ENCODE measurements around the gene SDHA. TPM values are rescaled to one million over a fixed set of nuclear protein-coding genes. Genes with fewer than 3 reads are reported as not detected.
"Not testable (repeated sequence)": the region's sequence is repeated elsewhere in the genome, so short reads cannot be mapped to it uniquely, and the experiment has no call there.

SDHA gene
- total RNA-seq, 3 donors from 2014 or later = 71.1 to 80.6 (median 79.5) TPM

DNA sequence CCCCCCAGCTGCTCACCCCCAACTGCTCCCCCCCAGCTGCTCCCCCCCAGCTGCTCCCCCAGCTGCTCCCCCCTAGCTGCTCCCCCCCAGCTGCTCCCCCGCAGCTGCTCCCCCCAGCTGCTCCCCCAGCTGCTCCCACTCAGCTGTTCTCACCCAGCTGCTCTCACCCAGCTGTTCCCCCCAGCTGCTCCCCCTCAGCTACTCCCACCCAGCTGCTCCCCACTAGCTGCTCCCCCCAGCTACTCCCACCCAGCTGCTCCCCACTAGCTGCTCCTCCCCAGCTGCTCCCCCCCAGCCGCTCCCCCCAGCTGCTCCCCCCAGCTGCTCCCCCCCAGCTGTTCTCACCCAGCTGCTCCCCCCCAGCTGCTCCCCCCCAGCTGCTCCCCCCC lies 80.6 kb downstream of the SDHA start:
- H3K4me1 ChIP-seq = no peaks in the 10 kb centered on the region
- intact Hi-C loops (cut with DNase I; ENCODE audit: low total_unique reads) = no loop called here
- H3K36me3 ChIP-seq = no peaks in the 10 kb centered on the region
- H3K27me3 ChIP-seq = no peaks in the 10 kb centered on the region
- no peak overlapping the region for H3K4me3 ChIP-seq
- TF ChIP-seq POLR2A (IDR thresholded peaks at IDR 0.05) (no peak), POLR2AphosphoS5 (IDR thresholded peaks at IDR 0.05) (no peak)
- TF ChIP-seq, protein P1, sequence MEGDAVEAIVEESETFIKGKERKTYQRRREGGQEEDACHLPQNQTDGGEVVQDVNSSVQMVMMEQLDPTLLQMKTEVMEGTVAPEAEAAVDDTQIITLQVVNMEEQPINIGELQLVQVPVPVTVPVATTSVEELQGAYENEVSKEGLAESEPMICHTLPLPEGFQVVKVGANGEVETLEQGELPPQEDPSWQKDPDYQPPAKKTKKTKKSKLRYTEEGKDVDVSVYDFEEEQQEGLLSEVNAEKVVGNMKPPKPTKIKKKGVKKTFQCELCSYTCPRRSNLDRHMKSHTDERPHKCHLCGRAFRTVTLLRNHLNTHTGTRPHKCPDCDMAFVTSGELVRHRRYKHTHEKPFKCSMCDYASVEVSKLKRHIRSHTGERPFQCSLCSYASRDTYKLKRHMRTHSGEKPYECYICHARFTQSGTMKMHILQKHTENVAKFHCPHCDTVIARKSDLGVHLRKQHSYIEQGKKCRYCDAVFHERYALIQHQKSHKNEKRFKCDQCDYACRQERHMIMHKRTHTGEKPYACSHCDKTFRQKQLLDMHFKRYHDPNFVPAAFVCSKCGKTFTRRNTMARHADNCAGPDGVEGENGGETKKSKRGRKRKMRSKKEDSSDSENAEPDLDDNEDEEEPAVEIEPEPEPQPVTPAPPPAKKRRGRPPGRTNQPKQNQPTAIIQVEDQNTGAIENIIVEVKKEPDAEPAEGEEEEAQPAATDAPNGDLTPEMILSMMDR (IDR thresholded peaks at IDR 0.05) = no peak
- no peaks in the 10 kb centered on the region for H3K9me3 ChIP-seq
- no peak for DNase-seq (ENCODE audit: low spot score in 2 of 2)
- H3K27ac ChIP-seq = no peak overlapping the region

DNA sequence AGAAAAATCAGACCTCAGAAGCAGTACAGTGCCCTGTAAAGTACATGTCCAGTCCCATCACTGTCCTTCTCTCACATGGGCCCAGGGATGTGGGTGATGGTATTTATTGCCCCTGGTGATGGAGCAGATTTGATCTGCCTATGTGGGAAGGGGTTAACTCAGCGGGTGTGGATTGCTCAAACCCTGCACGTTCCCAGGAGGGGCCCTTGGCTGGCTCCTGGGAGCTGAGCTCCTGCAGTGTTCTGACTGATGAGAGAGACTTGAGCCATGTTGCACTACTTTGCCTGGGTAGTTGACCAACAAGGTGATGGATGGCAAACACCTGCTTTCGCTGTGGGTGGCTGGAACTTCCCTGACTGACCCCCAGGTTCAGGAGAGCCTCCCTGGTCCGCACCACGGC lies 81.8 kb downstream of the SDHA start:
- H3K27me3 ChIP-seq; H3K36me3 ChIP-seq; DNase-seq (ENCODE audit: low spot score in 2 of 2); H3K4me1 ChIP-seq; H3K4me3 ChIP-seq; intact Hi-C loops (cut with DNase I; ENCODE audit: low total_unique reads); H3K27ac ChIP-seq; H3K9me3 ChIP-seq: not testable (repeated sequence)

DNA sequence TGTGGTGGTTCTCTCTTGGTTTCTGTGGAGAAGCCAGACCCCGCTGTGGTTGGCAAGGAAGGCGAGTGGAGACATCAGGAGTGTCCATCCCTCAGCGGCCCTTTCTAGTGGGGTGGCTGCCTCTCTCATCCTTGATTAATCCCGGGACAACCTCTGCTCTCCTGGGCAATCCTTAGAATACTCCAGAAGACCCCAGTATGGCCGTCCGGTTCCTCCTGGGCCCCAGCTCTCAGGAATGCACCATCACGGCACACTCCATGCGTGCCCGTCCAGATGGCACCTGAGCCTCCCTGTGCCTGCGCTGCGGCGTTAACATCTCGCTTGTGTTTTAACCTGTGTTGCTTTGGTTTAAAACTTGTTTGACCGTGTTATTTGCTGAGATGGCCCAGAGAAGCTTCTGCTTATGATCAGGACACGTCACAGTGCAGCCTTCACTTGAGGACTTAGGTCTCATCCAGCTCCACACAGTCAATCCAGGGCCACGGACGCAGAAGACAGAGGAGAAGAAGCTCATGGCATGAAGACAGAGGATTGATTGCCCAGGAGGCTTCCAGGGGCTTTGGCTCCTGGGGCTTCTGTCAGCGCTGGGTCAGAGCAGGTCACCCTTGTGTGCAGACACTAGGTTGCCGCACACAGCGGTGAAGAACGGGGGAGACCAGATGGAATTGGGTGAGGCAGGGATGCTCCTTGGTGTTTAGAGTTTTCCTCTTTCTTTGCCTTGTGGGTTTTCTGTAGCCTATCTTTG lies 82.7 kb downstream of the SDHA start:
- H3K4me3 ChIP-seq; intact Hi-C loops (cut with DNase I; ENCODE audit: low total_unique reads); H3K27me3 ChIP-seq; H3K9me3 ChIP-seq; H3K36me3 ChIP-seq; H3K27ac ChIP-seq; H3K4me1 ChIP-seq; DNase-seq (ENCODE audit: low spot score in 2 of 2): not testable (repeated sequence)

DNA sequence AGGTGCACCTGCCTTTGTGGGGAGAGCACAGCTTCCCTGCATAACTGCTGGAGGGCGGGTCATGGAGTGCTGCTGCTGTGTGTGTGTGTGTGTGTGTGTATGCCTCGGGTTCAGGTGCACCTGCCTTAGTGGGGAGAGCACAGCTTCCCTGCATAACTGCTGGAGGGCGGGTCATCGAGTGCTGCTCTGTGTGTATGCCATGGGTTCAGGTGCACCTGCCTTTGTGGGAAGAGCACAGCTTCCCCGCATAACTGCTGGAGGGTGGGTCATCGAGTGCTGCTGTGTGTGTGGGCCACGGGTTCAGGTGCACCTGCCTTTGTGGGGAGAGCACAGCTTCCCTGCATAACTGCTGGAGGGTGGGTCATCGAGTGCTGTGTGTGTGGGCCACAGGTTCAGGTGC lies 84.3 kb downstream of the SDHA start:
- H3K36me3 ChIP-seq; H3K27ac ChIP-seq; H3K4me1 ChIP-seq; H3K27me3 ChIP-seq; DNase-seq (ENCODE audit: low spot score in 2 of 2); H3K4me3 ChIP-seq; intact Hi-C loops (cut with DNase I; ENCODE audit: low total_unique reads); H3K9me3 ChIP-seq: not testable (repeated sequence)

DNA sequence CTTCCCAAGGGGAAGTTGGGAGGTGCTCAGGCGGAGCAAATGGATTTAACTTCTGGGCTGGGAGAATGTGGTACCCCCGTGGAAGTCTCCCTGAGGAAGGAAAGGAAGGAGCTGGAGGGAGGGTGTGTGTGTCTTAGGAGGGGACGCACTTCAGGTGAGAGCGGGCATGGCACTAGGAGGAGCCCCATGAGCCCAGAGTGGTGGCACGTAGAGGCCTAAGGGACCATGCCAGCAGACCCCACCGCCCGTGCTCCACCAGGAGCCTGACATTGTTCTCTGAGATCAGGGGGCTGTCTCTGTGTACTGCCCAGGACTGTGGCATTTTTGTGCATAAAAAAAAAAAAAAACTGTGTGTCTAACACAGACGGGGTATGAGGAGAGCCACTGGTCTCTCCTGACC lies 84.8 kb downstream of the SDHA start:
- no peak for DNase-seq (ENCODE audit: low spot score in 2 of 2)

DNA sequence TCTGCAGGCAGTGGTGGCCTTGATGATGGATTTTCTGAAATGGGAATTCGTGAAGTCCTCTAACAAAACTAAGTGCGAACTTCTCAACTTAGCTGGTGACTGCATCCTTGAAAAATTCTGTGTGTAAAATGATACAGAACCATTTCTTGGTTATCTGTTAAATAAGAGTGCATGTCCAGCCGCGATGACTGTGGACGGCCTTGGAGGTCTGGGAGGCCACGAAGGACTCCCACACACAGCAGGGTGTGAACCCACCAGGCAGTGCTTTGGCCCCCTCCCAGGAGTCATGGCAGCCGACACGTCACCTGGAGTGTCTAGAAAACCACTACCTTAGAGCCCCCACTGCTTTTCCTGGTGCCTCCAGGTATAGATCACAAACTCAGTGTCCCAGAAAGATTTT lies 85.6 kb downstream of the SDHA start:
- H3K4me1 ChIP-seq; H3K9me3 ChIP-seq; intact Hi-C loops (cut with DNase I; ENCODE audit: low total_unique reads); H3K4me3 ChIP-seq; DNase-seq (ENCODE audit: low spot score in 2 of 2); H3K27me3 ChIP-seq; H3K27ac ChIP-seq; H3K36me3 ChIP-seq: not testable (repeated sequence)

More for the DNA sequence above, 84.8 kb downstream of the SDHA start:
- no peaks in the 10 kb centered on the region for H3K36me3 ChIP-seq
- H3K4me3 ChIP-seq = no peak overlapping the region
- no peak overlapping the region for H3K27ac ChIP-seq
- no peaks in the 10 kb centered on the region for H3K9me3 ChIP-seq
- H3K27me3 ChIP-seq = no peaks in the 10 kb centered on the region
- H3K4me1 ChIP-seq = no peaks in the 10 kb centered on the region
- no peak for TF ChIP-seq POLR2A (IDR thresholded peaks at IDR 0.05)
- no peak for TF ChIP-seq POLR2AphosphoS5 (IDR thresholded peaks at IDR 0.05)
- TF ChIP-seq, protein P1 (IDR thresholded peaks at IDR 0.05) = no peak
- intact Hi-C loops (cut with DNase I; ENCODE audit: low total_unique reads) = no loop called here

DNA sequence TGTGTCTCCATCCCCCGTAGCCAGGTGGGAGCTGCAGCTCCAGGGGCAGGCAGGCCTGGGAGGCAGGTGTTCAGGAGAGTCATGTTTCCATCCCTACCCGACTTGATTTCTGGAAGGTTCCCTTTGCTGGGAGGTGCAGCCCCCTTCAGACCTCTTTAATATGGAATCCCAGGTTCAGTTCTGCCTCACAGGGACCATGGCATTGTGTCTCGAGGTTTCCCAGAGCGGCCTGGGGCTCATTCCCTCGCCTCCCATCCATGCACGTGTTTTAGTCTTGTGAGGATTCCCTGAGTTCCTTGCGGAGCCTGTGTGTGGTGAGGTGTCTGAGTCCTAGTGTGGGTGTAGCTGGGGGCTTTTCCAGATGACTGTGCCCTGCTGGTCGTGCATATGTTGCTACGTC lies 86.9 kb downstream of the SDHA start:
- no peaks in the 10 kb centered on the region for H3K9me3 ChIP-seq
- DNase-seq (ENCODE audit: low spot score in 2 of 2) = no peak
- no peaks in the 10 kb centered on the region for H3K27me3 ChIP-seq
- intact Hi-C loops (cut with DNase I; ENCODE audit: low total_unique reads) = no loop called here
- TF ChIP-seq, protein P1 (IDR thresholded peaks at IDR 0.05) = no peak
- TF ChIP-seq POLR2AphosphoS5 (IDR thresholded peaks at IDR 0.05) (no peak), POLR2A (IDR thresholded peaks at IDR 0.05) (no peak)
- no peaks in the 10 kb centered on the region for H3K36me3 ChIP-seq
- H3K4me3 ChIP-seq = no peak overlapping the region
- H3K27ac ChIP-seq = no peak overlapping the region
- H3K4me1 ChIP-seq = no peaks in the 10 kb centered on the region
